PC-3 (cell line): ENCODE results near the gene NDUFAF5. TPM values are rescaled to one million over a fixed set of nuclear protein-coding genes. Genes with fewer than 3 reads are reported as not detected.

Source experiments
- ATAC-seq: fragments of 200-7000 bp; cut with Tn5 transposase; 2 replicates; pipeline ENCODE4 v1.9.1; 2020; ENCODE audit warnings: mild to moderate bottlenecking, moderate library complexity
- BruUV-seq: library from RNA; stranded (reverse); fragments of 400-500 nt; replicated peaks from 2 replicates; lab custom pipeline; 2021; lab: Mats Ljungman, UMichigan
- CTCF ChIA-PET: fragments of 300-600 bp; sonication (Branson Sonifier 250); formaldehyde crosslinking; loops from one replicate; lab custom pipeline; 2022; ENCODE audit warnings: antibody characterized with exemption; lab: Charles Lee
- POLR2A ChIA-PET: fragments of 300-600 bp; sonication (Branson Sonifier 250); formaldehyde crosslinking; loops from one replicate; lab custom pipeline; 2022; ENCODE audit warnings: antibody characterized with exemption; ENCODE audit not compliant: unreplicated experiment; lab: Charles Lee
- DNase-seq: peaks from one replicate; pipeline ENCODE4 v3.0.0-alpha.2; 2015
- H2AFZ ChIP-seq: fragments of 300-600 bp; sonication (generic); 2 replicates; pipeline ENCODE4 v1.6.0; 2016; ENCODE audit warnings: antibody characterized with exemption, low read length
- H3F3A ChIP-seq: fragments of 300-600 bp; sonication (generic); one replicate; pipeline ENCODE4 v1.6.0; 2017; ENCODE audit warnings: antibody characterized with exemption, low read length, control low read depth, mild to moderate bottlenecking; ENCODE audit not compliant: unreplicated experiment
- H3K27ac ChIP-seq: fragments of 300-600 bp; sonication (generic); 2 replicates; pipeline ENCODE4 v1.5.1; 2016; ENCODE audit warnings: mild to moderate bottlenecking, low read length
- H3K27me3 ChIP-seq: fragments of 300-600 bp; sonication (generic); 2 replicates; pipeline ENCODE4 v1.6.1; 2016; ENCODE audit warnings: low read length, mixed read lengths
- H3K36me3 ChIP-seq: fragments of 300-600 bp; sonication (generic); 2 replicates; pipeline ENCODE4 v1.6.1; 2016; ENCODE audit warnings: low read depth, mixed run types, low read length, mixed read lengths
- H3K4me1 ChIP-seq: fragments of 300-600 bp; sonication (generic); 2 replicates; pipeline ENCODE4 v1.5.1; 2016; ENCODE audit warnings: low read length; ENCODE audit not compliant: insufficient read depth
- H3K4me2 ChIP-seq: fragments of 300-600 bp; sonication (generic); 2 replicates; pipeline ENCODE4 v1.6.0; 2016; ENCODE audit warnings: low read length
- H3K4me3 ChIP-seq: fragments of 300-600 bp; sonication (generic); 2 replicates; pipeline ENCODE4 v1.5.1; 2016; ENCODE audit warnings: mild to moderate bottlenecking, low read length, mixed read lengths
- H3K79me2 ChIP-seq: fragments of 300-600 bp; sonication (generic); 2 replicates; pipeline ENCODE4 v1.6.1; 2017; ENCODE audit warnings: low read length, mixed read lengths
- H3K9ac ChIP-seq: fragments of 300-600 bp; sonication (generic); 2 replicates; pipeline ENCODE4 v1.6.0; 2016; ENCODE audit warnings: mild to moderate bottlenecking, low read length
- H3K9me2 ChIP-seq: fragments of 300-600 bp; sonication (generic); replicated peaks from 2 replicates; pipeline ENCODE4 v1.6.1; 2016; ENCODE audit warnings: mixed run types, low read length, mixed read lengths
- H3K9me3 ChIP-seq: fragments of 300-600 bp; sonication (generic); 2 replicates; pipeline ENCODE4 v1.6.1; 2016; ENCODE audit warnings: low read length, mixed read lengths
- H4K20me1 ChIP-seq: fragments of 300-600 bp; sonication (generic); 2 replicates; pipeline ENCODE4 v1.6.1; 2016; ENCODE audit warnings: low read length, mixed read lengths
- EZH2 ChIP-seq: fragments of 300-600 bp; sonication (generic); IDR thresholded peaks from one replicate; pipeline ENCODE4 v1.6.1; 2017; ENCODE audit warnings: antibody characterized with exemption, mild to moderate bottlenecking, low read length; ENCODE audit not compliant: unreplicated experiment
- EZH2phosphoT487 ChIP-seq: fragments of 300-600 bp; sonication (generic); IDR thresholded peaks from 2 replicates; pipeline ENCODE4 v1.6.1; 2018; ENCODE audit warnings: mild to moderate bottlenecking, antibody characterized with exemption, low read length, borderline replicate concordance
- intact Hi-C: fragments of 100-400 bp; cut with micrococcal nuclease; formaldehyde crosslinking; loops from 2 replicates; pipeline ENCODE4 v1.9.0; 2023
- total RNA-seq: library from RNA; depleted of rRNA; stranded (reverse); fragments of >200 nt; gene quantifications from 2 replicates; pipeline ENCODE4 v1.2.3, GENCODE V29; 2014
- TF ChIP-seq, protein P1 (sequence below): fragments of 300-600 bp; sonication (generic); conservative IDR thresholded peaks from 2 replicates; pipeline ENCODE4 v1.5.1; 2017; ENCODE audit warnings: antibody characterized with exemption, low read depth, mild to moderate bottlenecking, low read length

The NDUFAF5 gene
- total RNA-seq, 1 experiment from 2014 or later: 29.0 TPM

DNA sequence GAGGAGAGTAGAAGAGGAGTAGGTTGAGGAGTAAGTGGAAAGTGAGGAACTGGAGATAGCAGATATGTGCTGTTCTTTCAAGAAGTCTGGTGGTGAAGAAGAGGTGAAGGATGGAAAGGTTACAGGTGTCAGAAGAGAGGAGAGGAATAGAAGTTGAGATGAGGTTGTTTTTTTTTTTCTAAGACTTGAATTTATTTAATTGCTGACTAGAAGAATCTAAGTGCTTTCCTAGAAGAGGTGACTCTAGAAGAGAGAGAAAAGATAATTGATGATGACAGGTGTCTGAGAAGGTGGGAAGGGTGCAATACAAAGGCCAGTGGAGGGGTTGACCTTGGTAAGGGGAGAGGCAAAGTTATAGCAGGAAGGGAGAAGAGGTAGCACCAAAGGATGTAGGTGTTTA is 25.6 kb downstream of the NDUFAF5 start:
- CTCF ChIA-PET: no interaction called here
- POLR2A ChIA-PET: no interaction called here

DNA sequence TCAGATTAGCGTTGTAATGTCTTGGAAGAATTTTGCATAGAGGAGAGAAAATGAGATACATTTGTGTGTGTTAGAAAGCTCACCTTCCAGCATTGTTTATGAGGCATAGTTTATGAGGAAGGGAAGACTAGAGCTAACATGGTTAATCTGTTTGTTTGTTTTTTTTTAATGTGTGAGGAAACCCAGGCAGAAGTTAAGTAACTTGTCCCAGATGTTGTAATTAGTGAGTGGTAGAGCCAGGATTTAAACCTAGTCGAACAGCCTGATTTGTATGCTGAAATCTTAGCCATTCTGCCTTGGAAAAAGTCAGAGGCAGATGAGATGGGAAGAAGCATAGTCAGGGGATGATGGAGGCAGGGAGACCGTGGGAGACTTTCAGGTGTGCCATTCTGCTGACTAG is 29.1 kb downstream of the NDUFAF5 start:
- ATAC-seq (no peak), DNase-seq (no peak)
- H3K4me2 ChIP-seq: no peak overlapping the region

More for the DNA sequence above, 25.6 kb downstream of the NDUFAF5 start:
- no peak for TF ChIP-seq EZH2
- TF ChIP-seq, protein P1, sequence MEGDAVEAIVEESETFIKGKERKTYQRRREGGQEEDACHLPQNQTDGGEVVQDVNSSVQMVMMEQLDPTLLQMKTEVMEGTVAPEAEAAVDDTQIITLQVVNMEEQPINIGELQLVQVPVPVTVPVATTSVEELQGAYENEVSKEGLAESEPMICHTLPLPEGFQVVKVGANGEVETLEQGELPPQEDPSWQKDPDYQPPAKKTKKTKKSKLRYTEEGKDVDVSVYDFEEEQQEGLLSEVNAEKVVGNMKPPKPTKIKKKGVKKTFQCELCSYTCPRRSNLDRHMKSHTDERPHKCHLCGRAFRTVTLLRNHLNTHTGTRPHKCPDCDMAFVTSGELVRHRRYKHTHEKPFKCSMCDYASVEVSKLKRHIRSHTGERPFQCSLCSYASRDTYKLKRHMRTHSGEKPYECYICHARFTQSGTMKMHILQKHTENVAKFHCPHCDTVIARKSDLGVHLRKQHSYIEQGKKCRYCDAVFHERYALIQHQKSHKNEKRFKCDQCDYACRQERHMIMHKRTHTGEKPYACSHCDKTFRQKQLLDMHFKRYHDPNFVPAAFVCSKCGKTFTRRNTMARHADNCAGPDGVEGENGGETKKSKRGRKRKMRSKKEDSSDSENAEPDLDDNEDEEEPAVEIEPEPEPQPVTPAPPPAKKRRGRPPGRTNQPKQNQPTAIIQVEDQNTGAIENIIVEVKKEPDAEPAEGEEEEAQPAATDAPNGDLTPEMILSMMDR: no peak
- no peak for TF ChIP-seq EZH2phosphoT487
- intact Hi-C loops: no loop called here
- Histone ChIP-seq H3K4me1 (no peaks in the 10 kb centered on the region), H3K9me2 (no peaks in the 10 kb centered on the region), H3K4me3 (no peak overlapping the region), H3K9ac (no peak overlapping the region), H2AFZ (no peak overlapping the region), H3K27ac (no peak overlapping the region), H3F3A (no peaks in the 10 kb centered on the region), H3K9me3 (no peaks in the 10 kb centered on the region), H3K27me3 (no peaks in the 10 kb centered on the region), H3K79me2 (no peaks in the 10 kb centered on the region), H3K4me2 (no peak overlapping the region), H3K36me3 (peaks cover 72% of the 10 kb centered on the region), H4K20me1 (no peaks in the 10 kb centered on the region)
- BruUV-seq: no TSS peak
- DNase-seq (no peak), ATAC-seq (no peak)

DNA sequence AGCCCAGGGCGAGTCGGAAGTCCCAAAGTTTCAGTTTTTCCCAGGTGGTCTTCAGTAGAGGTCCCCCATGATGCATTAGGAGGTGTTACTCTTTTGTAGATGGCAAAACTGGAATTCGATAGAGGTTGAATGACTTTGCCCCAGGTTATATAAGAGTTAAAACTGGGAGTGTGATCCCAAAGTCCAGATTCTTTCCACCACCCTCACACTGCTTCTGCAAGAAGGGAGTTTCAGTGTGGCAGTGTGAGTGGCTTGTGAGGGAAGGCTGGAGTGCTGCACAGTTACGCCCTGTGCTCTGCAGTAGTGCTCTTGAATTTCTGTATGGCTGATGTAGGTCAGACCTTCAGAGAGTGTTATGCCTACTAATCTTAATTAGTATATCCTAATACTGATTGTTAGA is 29.8 kb downstream of the NDUFAF5 start:
- no peaks in the 10 kb centered on the region for H3F3A ChIP-seq
- no peaks in the 10 kb centered on the region for H4K20me1 ChIP-seq
- H3K27ac ChIP-seq: no peak overlapping the region
- TF ChIP-seq, protein P1: no peak
- TF ChIP-seq EZH2 (no peak), EZH2phosphoT487 (no peak)
- no peak overlapping the region for H3K4me2 ChIP-seq
- no peak for DNase-seq
- no peaks in the 10 kb centered on the region for H3K27me3 ChIP-seq
- BruUV-seq: no TSS peak
- CTCF ChIA-PET: no interaction called here
- no peak overlapping the region for H3K4me3 ChIP-seq
- ATAC-seq: no peak
- H3K36me3 ChIP-seq: peaks cover 70% of the 10 kb centered on the region
- no peaks in the 10 kb centered on the region for H3K9me2 ChIP-seq
- POLR2A ChIA-PET: no interaction called here
- no peak overlapping the region for H3K9ac ChIP-seq
- intact Hi-C loops: no loop called here
- peaks cover 19% of the 10 kb centered on the region for H3K4me1 ChIP-seq
- H3K79me2 ChIP-seq: no peaks in the 10 kb centered on the region
- H3K9me3 ChIP-seq: no peaks in the 10 kb centered on the region
- no peak overlapping the region for H2AFZ ChIP-seq

More for the DNA sequence above, 29.1 kb downstream of the NDUFAF5 start:
- H4K20me1 ChIP-seq: no peaks in the 10 kb centered on the region
- no TSS peak for BruUV-seq
- H3K9ac ChIP-seq: no peak overlapping the region
- H3F3A ChIP-seq: no peaks in the 10 kb centered on the region
- peaks cover 78% of the 10 kb centered on the region for H3K36me3 ChIP-seq
- CTCF ChIA-PET: interaction anchor here (0.6 kb wide), 1 partner anchor 153 kb away, joined by 3 read pairs; no protein-coding TSS in a partner anchor
- H3K9me2 ChIP-seq: no peaks in the 10 kb centered on the region
- no peak overlapping the region for H3K4me3 ChIP-seq
- H3K9me3 ChIP-seq: no peaks in the 10 kb centered on the region
- no peak overlapping the region for H2AFZ ChIP-seq
- POLR2A ChIA-PET: no interaction called here
- peaks cover 19% of the 10 kb centered on the region for H3K4me1 ChIP-seq
- H3K79me2 ChIP-seq: no peaks in the 10 kb centered on the region
- TF ChIP-seq EZH2 (no peak), EZH2phosphoT487 (no peak)
- TF ChIP-seq, protein P1: no peak
- no peaks in the 10 kb centered on the region for H3K27me3 ChIP-seq
- intact Hi-C loops: no loop called here
- no peak overlapping the region for H3K27ac ChIP-seq
